H9 (cell line): ENCODE measurements around the gene EPB41. TPM values are rescaled to one million over a fixed set of nuclear protein-coding genes. Genes with fewer than 3 reads are reported as not detected.
A peak's percentile ranks its signal among the peaks of the same experiment; 100 is the strongest.

Experiments
- DNase-seq: peaks from one replicate; pipeline ENCODE4 v3.0.0-alpha.2; 2017
- H2AFZ ChIP-seq: one replicate; pipeline ENCODE4 v1.6.1; 2013; ENCODE audit warnings: mild to moderate bottlenecking, low read length, control low read depth, moderate library complexity
- H2AK5ac ChIP-seq: 2 replicates; pipeline ENCODE4 v1.6.1; 2013; ENCODE audit warnings: low read length, control low read depth, mixed read lengths; ENCODE audit not compliant: insufficient read length
- H2BK120ac ChIP-seq: one replicate; pipeline ENCODE4 v1.6.1; 2013; ENCODE audit warnings: low read depth, mild to moderate bottlenecking, low read length, control low read depth, inconsistent platforms; ENCODE audit not compliant: poor library complexity, severe bottlenecking
- H2BK12ac ChIP-seq: 2 replicates; pipeline ENCODE4 v1.6.1; 2013; ENCODE audit warnings: low read length, control low read depth, mixed read lengths, low read depth; ENCODE audit not compliant: insufficient read length
- H2BK15ac ChIP-seq: 2 replicates; pipeline ENCODE4 v1.6.1; 2013; ENCODE audit warnings: low read depth, low read length, control low read depth
- H2BK20ac ChIP-seq: one replicate; pipeline ENCODE4 v1.6.1; 2013; ENCODE audit warnings: low read depth, mild to moderate bottlenecking, low read length, control low read depth, inconsistent platforms; ENCODE audit not compliant: poor library complexity, severe bottlenecking
- H2BK5ac ChIP-seq: 2 replicates; pipeline ENCODE4 v1.6.1; 2013; ENCODE audit warnings: low read length, control low read depth, mixed read lengths; ENCODE audit not compliant: insufficient read length
- H3K14ac ChIP-seq: 2 replicates; pipeline ENCODE4 v1.6.1; 2013; ENCODE audit warnings: low read length, control low read depth; ENCODE audit not compliant: insufficient read depth
- H3K18ac ChIP-seq: 2 replicates; pipeline ENCODE4 v1.6.1; 2013; ENCODE audit warnings: low read depth, mild to moderate bottlenecking, mixed read lengths, low read length, control low read depth; ENCODE audit not compliant: insufficient read length
- H3K23ac ChIP-seq: 2 replicates; pipeline ENCODE4 v1.6.1; 2013; ENCODE audit warnings: low read length, control low read depth, mixed read lengths, low read depth; ENCODE audit not compliant: insufficient read length
- H3K23me2 ChIP-seq: 2 replicates; pipeline ENCODE4 v1.6.1; 2013; ENCODE audit warnings: low read depth, mild to moderate bottlenecking, mixed read lengths, low read length, control low read depth; ENCODE audit not compliant: insufficient read length, poor library complexity, severe bottlenecking
- H3K27ac ChIP-seq: 2 replicates; pipeline ENCODE4 v1.5.1; 2013; ENCODE audit warnings: low read length, control low read depth, mixed read lengths, low read depth; ENCODE audit not compliant: insufficient read length
- H3K27me3 ChIP-seq: 2 replicates; pipeline ENCODE4 v1.6.1; 2013; ENCODE audit warnings: low read length, control low read depth, inconsistent platforms; ENCODE audit not compliant: insufficient read depth
- H3K4ac ChIP-seq: 2 replicates; pipeline ENCODE4 v1.6.1; 2013; ENCODE audit warnings: low read depth, mild to moderate bottlenecking, control low read depth, inconsistent platforms, low read length, moderate library complexity
- H3K4me1 ChIP-seq: 2 replicates; pipeline ENCODE4 v1.6.1; 2013; ENCODE audit warnings: low read length, control low read depth, inconsistent platforms; ENCODE audit not compliant: insufficient read depth
- H3K4me2 ChIP-seq: 2 replicates; pipeline ENCODE4 v1.6.1; 2013; ENCODE audit warnings: low read length, control low read depth, mixed read lengths; ENCODE audit not compliant: insufficient read length, insufficient read depth
- H3K56ac ChIP-seq: 2 replicates; pipeline ENCODE4 v1.6.1; 2013; ENCODE audit warnings: low read depth, mild to moderate bottlenecking, mixed read lengths, low read length, control low read depth; ENCODE audit not compliant: insufficient read length
- H3K79me1 ChIP-seq: 2 replicates; pipeline ENCODE4 v1.6.1; 2013; ENCODE audit warnings: low read depth, mild to moderate bottlenecking, moderate library complexity, low read length, control low read depth, inconsistent platforms; ENCODE audit not compliant: insufficient read depth, poor library complexity, severe bottlenecking
- H3K79me2 ChIP-seq: 2 replicates; pipeline ENCODE4 v1.6.1; 2013; ENCODE audit warnings: low read length, control low read depth, inconsistent platforms; ENCODE audit not compliant: insufficient read depth
- H3K9ac ChIP-seq: 2 replicates; pipeline ENCODE4 v1.6.1; 2013; ENCODE audit warnings: low read length, control low read depth, mixed read lengths; ENCODE audit not compliant: insufficient read length; ENCODE audit errors: extremely low read depth
- H3K9me3 ChIP-seq: one replicate; pipeline ENCODE4 v1.6.1; 2013; ENCODE audit warnings: low read depth, low read length, inconsistent platforms; ENCODE audit not compliant: control insufficient read depth
- H3T11ph ChIP-seq: one replicate; pipeline ENCODE4 v1.6.1; 2013; ENCODE audit warnings: mild to moderate bottlenecking, low read length, control low read depth, inconsistent platforms
- H4K20me1 ChIP-seq: one replicate; pipeline ENCODE4 v1.6.1; 2013; ENCODE audit not compliant: control insufficient read depth, insufficient read length, insufficient read depth
- H4K5ac ChIP-seq: 2 replicates; pipeline ENCODE4 v1.6.1; 2013; ENCODE audit warnings: low read depth, mild to moderate bottlenecking, mixed read lengths, low read length, control low read depth; ENCODE audit not compliant: insufficient read length
- H4K8ac ChIP-seq: replicated peaks from 2 replicates; pipeline ENCODE4 v1.6.1; 2013; ENCODE audit warnings: low read length, control low read depth, mixed read lengths, low read depth; ENCODE audit not compliant: insufficient read length
- H4K91ac ChIP-seq: 2 replicates; pipeline ENCODE4 v1.6.1; 2013; ENCODE audit warnings: low read depth, mild to moderate bottlenecking, moderate library complexity, mixed read lengths, low read length, control low read depth; ENCODE audit not compliant: insufficient read length
- H3K27ac Mint-ChIP-seq, 3 experiments: 2 replicates in 2 of 3; 3 replicates in 1 of 3; pipeline ENCODE4 v1.8.0; 2020 to 2021; ENCODE audit warnings: mixed read lengths in 3 of 3, mild to moderate bottlenecking in 1 of 3, moderate library complexity in 1 of 3
- H3K27me3 Mint-ChIP-seq: 2 replicates; pipeline ENCODE4 v1.8.0; 2021; ENCODE audit warnings: low read depth, mild to moderate bottlenecking, moderate library complexity, mixed read lengths
- H3K36me3 Mint-ChIP-seq, 3 experiments: 2 replicates in 2 of 3; 3 replicates in 1 of 3; pipeline ENCODE4 v1.8.0; 2020 to 2021; ENCODE audit warnings: low read depth in 3 of 3, mixed read lengths in 3 of 3; ENCODE audit not compliant: insufficient read depth in 1 of 3
- H3K4me1 Mint-ChIP-seq, 2 experiments: 2 replicates each; pipeline ENCODE4 v1.8.0; 2020; ENCODE audit warnings: mixed read lengths in 2 of 2
- H3K4me3 Mint-ChIP-seq, 2 experiments: 2 replicates in 1 of 2; 3 replicates in 1 of 2; pipeline ENCODE4 v1.8.0; 2020 to 2021; ENCODE audit warnings: mild to moderate bottlenecking in 2 of 2, mixed read lengths in 2 of 2, moderate library complexity in 1 of 2
- H3K9me3 Mint-ChIP-seq, 2 experiments: 2 replicates in 1 of 2; 3 replicates in 1 of 2; pipeline ENCODE4 v1.8.0; 2020; ENCODE audit warnings: mild to moderate bottlenecking in 2 of 2, mixed read lengths in 2 of 2, moderate library complexity in 1 of 2
- WGBS: extraction: QIAGEN DNeasy Blood & Tissue Kit; methylation state at CpG from one replicate; pipeline ENCODE4 v1.1.7; 2013; ENCODE audit warnings: missing lambda C conversion rate, low lambda C conversion rate, mixed read lengths; ENCODE audit not compliant: insufficient read length; ENCODE audit errors: extremely low coverage; 5-methylcytosine and 5-hydroxymethylcytosine counted together
- total RNA-seq: library from RNA; stranded (reverse); gene quantifications from 2 replicates; pipeline ENCODE4 v1.2.1, GENCODE V29; 2021
- TF ChIP-seq, protein P1 (sequence below): fragments of 200-600 bp; sonication (generic); conservative IDR thresholded peaks from 3 replicates; pipeline ENCODE4 v1.8.0; 2021; ENCODE audit warnings: antibody characterized with exemption, mild to moderate bottlenecking

EPB41 gene
- total RNA-seq, 1 experiment from 2014 or later, result 75.4 TPM

DNA sequence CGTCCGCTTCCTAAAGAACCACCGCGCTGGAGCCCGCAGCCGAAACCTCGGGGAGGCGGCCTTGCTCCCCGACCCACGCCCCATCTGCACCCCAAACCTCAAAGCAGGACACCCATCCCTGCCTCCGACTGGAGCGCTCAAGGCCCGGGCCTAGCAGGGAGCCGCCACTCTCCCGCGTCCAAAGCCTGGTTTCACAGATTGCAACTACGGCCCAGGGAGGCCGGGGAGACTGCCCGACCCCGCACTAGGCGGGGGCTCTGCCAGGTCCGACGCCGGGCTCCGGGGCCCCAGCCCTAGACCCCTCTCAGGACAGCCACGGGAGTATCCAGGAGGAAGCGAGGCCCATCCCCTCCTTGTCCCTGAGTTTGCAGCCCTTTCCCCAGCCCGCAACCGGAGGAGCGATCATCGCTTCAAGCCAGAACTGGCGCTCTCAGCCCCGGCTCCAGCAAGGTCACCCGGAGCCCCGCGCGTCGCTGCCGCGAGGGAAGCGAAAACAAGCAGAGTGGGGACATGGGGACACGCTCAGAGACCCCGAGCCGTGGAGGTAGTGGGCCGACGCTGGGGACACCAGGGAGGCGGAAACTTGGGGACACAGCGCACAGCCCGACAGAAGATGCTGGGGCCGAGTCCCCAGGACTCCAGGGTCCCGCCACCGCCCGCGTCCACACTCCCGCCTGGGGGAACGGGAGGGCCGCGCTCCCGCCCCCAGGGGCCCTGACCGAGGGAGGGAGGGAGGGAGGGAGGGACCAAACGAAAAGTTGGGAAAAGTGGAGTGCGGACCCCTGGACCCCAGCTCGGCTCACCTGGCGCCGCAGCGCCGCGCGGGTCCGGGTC, 208.9 kb downstream of the EPB41 start:
- Histone ChIP-seq H2AK5ac (no peak overlapping the region), H4K8ac (no peak overlapping the region), H3T11ph (no peak overlapping the region), H3K4me1 (peaks cover 2% of the 10 kb centered on the region; the same call in 1 of the 2 replicates), H3K4ac (no peak overlapping the region), H2AFZ (no peak overlapping the region), H4K91ac (no peak overlapping the region), H3K4me2 (peak overlapping the region; percentile 51), H4K20me1 (peaks cover 2% of the 10 kb centered on the region), H2BK120ac (no peak overlapping the region), H3K27ac (no peak overlapping the region), H3K79me1 (no peaks in the 10 kb centered on the region), H4K5ac (no peak overlapping the region), H3K23ac (no peak overlapping the region), H3K9ac (peak overlapping the region; percentile 39), H2BK5ac (no peak overlapping the region), H3K14ac (peak overlapping the region; percentile 80), H3K9me3 (no peaks in the 10 kb centered on the region), H3K27me3 (no peaks in the 10 kb centered on the region; the same call in 1 of the 2 replicates), H2BK20ac (no peak overlapping the region), H2BK15ac (no peak overlapping the region), H3K79me2 (no peaks in the 10 kb centered on the region), H2BK12ac (no peak overlapping the region), H3K18ac (peak overlapping the region; percentile 10), H3K56ac (no peak overlapping the region), H3K23me2 (peaks cover 18% of the 10 kb centered on the region)
- Mint-ChIP-seq H3K9me3 (no peaks in the 10 kb centered on the region), H3K4me1 (peaks cover 9 to 10% of the 10 kb centered on the region in 2 experiments), H3K36me3 (peaks cover 5 to 17% (median 7%) of the 10 kb centered on the region in 3 experiments), H3K4me3 (peak overlapping the region; percentile 75 to 82), H3K27ac (no peak overlapping the region), H3K27me3 (peaks cover 31% of the 10 kb centered on the region)
- WGBS, result no CpG with 5 or more reads among the region's 70 CpGs
- no peak for DNase-seq
- TF ChIP-seq, protein P1, sequence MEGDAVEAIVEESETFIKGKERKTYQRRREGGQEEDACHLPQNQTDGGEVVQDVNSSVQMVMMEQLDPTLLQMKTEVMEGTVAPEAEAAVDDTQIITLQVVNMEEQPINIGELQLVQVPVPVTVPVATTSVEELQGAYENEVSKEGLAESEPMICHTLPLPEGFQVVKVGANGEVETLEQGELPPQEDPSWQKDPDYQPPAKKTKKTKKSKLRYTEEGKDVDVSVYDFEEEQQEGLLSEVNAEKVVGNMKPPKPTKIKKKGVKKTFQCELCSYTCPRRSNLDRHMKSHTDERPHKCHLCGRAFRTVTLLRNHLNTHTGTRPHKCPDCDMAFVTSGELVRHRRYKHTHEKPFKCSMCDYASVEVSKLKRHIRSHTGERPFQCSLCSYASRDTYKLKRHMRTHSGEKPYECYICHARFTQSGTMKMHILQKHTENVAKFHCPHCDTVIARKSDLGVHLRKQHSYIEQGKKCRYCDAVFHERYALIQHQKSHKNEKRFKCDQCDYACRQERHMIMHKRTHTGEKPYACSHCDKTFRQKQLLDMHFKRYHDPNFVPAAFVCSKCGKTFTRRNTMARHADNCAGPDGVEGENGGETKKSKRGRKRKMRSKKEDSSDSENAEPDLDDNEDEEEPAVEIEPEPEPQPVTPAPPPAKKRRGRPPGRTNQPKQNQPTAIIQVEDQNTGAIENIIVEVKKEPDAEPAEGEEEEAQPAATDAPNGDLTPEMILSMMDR, result no peak
